ENCODE data around the gene ADAT2. TPM values are rescaled to one million over a fixed set of nuclear protein-coding genes. Genes with fewer than 3 reads are reported as not detected.

ADAT2 gene
- total RNA-seq, 2 donors from 2014 or later: 19.1 to 19.8 TPM

DNA sequence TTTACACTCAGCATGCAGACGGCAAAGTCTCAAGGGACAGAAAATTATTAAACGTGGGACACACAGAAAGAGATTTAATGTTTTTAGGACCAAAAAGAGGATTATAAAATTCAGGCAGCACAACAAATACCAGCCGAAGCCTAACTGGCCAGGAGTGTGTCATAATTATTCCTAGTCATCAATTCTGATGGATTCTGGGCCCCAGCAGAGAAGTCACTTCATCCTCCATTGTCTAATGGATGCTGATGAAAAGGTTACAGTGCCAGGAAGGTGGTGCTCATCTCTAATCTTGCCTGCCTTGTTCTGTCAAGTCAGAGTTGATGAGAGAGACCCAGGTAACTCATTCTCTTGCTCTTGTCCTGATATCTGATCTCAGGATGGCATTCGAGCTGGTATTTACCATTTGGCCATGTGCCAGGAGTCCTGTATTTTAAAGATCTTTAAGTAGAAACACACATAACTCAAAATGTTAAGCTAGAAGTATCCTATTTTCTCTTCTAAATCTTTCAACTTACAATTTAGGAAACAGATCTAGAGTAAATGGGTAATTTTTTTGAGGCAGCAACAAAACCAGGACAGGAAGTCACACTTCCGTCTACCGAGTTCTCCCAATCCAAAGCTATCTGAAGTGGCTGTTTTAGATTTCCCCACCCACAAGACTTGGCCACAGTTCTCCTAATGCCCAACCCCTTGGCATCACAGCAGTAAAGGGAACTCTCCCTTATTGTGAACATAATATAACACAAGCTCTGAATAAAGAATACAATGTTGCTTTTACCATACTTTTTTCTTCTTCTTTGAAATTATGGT lies 50.0 kb downstream of the ADAT2 start:
- DNase-seq (no peak), ATAC-seq (peak; percentile 89)
- no peaks in the 10 kb centered on the region for H3K27me3 Mint-ChIP-seq
- H3K27ac Mint-ChIP-seq: peak overlapping the region; percentile 68
- no peaks in the 10 kb centered on the region for H3K9me3 ChIP-seq (ENCODE audit: control insufficient read depth, low read length, poor library complexity, severe bottlenecking)
- H3K4me3 Mint-ChIP-seq: no peak overlapping the region
- no peaks in the 10 kb centered on the region for H3K36me3 Mint-ChIP-seq (ENCODE audit: low read depth)
- peaks cover 22% of the 10 kb centered on the region for H3K4me1 Mint-ChIP-seq

DNA sequence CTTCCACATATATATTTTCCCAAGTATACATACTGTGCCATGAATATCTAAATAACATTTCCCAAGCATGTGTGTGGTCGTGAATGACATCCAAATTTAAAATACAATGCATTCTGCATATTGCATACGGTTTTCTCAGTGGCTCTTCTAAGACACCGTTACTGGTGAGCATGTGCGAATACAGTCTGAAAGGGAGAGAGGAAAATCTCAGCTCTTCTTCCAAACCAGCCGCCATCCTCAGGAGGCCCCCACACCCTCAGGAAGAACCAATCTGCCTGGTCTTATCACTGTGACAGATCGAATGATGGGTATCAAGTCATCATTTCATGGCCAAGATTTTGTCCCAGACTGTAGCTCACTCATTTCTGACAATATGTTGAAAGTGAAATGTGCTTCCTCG lies 50.7 kb downstream of the ADAT2 start:
- Mint-ChIP-seq H3K27me3 (peaks cover 3% of the 10 kb centered on the region), H3K36me3 (ENCODE audit: low read depth) (no peaks in the 10 kb centered on the region), H3K4me1 (peaks cover 23% of the 10 kb centered on the region), H3K4me3 (no peak overlapping the region), H3K27ac (peak overlapping the region; percentile 68)
- H3K9me3 ChIP-seq (ENCODE audit: control insufficient read depth, low read length, poor library complexity, severe bottlenecking): no peaks in the 10 kb centered on the region
- DNase-seq (no peak), ATAC-seq (no peak)

DNA sequence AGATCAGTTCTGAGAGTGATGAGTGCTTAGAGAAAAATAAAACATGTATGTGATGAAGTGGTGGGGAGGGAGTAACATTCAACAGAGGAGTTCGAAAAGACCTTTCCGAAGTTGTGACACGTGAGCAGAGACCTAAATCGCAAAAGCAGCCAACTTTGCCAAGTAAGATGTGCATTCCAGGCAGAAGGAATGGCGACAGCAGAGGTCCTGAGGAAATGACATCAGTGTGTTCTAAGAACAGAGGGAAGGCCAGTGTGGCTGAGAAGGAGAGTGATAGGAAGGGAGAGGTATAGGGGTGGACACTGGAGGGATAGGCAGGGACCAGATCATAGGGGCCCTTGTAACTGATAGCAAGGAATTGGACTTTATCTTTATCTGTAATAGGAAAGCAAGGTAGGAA lies 51.3 kb downstream of the ADAT2 start:
- DNase-seq (no peak), ATAC-seq (no peak)
- peak overlapping the region; percentile 83 for H3K27ac Mint-ChIP-seq
- H3K4me1 Mint-ChIP-seq: peaks cover 24% of the 10 kb centered on the region
- no peaks in the 10 kb centered on the region for H3K36me3 Mint-ChIP-seq (ENCODE audit: low read depth)
- H3K27me3 Mint-ChIP-seq: peaks cover 9% of the 10 kb centered on the region
- no peaks in the 10 kb centered on the region for H3K9me3 ChIP-seq (ENCODE audit: control insufficient read depth, low read length, poor library complexity, severe bottlenecking)
- H3K4me3 Mint-ChIP-seq: no peak overlapping the region

DNA sequence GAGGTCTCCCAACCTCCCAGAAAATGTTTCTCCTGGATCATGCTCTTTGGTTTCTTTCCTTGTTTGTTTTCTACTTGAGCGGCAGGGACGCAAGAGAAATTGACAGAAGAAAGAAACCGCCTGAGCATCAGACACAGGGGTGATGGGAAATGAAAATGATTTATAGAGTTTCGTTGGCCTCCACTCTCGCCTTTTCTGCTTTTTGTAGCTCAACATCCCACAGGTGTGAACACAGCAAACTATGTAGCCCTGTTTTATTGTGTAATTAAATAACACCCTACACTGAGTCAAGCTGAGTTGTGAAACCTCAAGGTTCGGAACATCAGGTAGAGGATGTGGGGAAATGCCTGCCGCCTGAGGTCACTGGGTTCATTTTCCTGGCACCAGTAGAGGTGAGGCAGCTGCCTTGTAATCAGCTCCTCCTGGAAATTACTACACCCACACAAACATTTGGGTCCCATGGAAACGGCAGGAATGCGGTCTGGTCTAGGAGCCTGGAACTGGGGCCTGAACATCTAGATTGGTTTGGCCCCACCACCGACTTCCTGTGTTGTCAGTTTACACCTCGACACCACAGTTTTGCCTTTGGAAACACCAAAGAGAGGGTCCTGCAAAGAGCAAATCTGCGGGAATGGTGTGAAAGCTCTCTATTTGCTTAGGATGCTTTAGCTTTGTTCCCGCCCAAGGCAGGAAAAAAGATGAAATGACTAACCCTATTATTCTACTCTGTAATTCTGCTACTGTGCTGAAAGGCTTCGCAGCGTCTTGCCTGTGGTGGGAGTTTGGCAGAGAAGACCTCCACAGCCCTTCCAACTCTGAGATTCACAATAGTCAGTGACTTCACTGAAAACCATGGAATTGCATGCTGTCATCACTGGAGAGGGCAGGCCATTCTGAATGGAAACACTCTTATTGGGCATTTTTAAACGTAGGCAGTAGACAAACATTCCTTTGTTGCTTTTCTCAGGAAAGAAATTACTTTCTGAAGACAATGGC lies 53.0 kb downstream of the ADAT2 start:
- peak overlapping the region; percentile 45 for H3K27ac Mint-ChIP-seq
- H3K27me3 Mint-ChIP-seq: peaks cover 19% of the 10 kb centered on the region
- H3K4me3 Mint-ChIP-seq: no peak overlapping the region

DNA sequence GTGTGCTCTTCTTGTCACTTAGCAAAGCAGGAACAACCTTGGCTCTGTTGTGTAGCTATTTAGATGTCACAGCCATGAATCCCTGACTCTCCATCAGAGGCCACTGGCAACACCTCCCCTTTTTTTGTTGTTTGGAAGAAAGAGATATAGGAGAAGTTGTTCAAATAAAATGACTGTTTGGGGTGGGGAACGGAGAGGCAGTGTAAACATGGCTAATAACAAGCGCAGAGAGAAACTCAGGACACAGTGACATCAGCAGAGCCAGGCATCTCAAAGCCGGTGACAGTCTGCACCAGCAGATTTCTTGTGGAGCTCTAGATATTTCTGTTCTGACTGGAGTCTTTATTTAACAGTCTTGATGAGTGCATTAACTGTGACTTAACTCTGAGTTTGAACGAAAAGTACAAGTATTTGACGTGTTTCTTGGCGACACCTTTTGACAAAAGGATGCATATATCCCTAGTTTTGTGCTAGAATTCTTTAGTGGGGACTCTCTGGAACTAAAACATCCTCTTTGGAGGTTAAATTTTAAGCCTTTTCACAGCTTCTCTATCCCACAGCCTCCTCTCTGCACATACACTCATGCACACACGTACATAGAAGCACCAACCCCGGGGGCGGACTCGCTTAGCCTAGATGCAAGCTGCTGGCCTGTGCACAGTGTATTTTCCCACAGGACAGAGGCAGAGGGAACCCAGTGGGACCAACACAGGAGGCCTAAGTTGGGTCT lies 53.8 kb downstream of the ADAT2 start:
- Mint-ChIP-seq H3K27me3 (peaks cover 21% of the 10 kb centered on the region), H3K4me1 (peaks cover 21% of the 10 kb centered on the region), H3K27ac (peak overlapping the region; percentile 51), H3K4me3 (no peak overlapping the region), H3K36me3 (ENCODE audit: low read depth) (peaks cover 3% of the 10 kb centered on the region)
- DNase-seq (no peak), ATAC-seq (no peak)
- no peaks in the 10 kb centered on the region for H3K9me3 ChIP-seq (ENCODE audit: control insufficient read depth, low read length, poor library complexity, severe bottlenecking)

More for the DNA sequence above, 53.0 kb downstream of the ADAT2 start:
- ATAC-seq (peak; percentile 47), DNase-seq (no peak)
- H3K4me1 Mint-ChIP-seq: peaks cover 24% of the 10 kb centered on the region
- no peaks in the 10 kb centered on the region for H3K9me3 ChIP-seq (ENCODE audit: control insufficient read depth, low read length, poor library complexity, severe bottlenecking)
- H3K36me3 Mint-ChIP-seq (ENCODE audit: low read depth): peaks cover 3% of the 10 kb centered on the region

DNA sequence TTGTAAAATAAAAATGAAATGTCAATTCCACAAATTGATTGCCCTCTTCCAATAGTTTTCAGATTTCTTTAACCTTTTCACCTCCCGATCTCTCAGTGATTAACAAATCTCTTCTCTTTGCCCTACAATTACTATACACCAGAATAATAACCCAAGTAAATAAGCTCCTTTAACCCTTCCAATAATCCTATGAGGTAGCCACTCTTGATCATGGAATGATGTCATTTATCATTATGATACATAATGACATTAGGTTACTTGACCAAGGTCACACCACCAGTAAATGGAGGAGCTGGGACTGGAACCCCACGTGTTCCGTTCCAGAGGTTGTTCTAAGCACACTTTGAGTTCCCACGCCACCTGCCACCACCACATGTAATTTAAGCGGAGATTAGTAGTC lies 54.8 kb downstream of the ADAT2 start:
- no peak for ATAC-seq
- no peak overlapping the region for H3K4me3 Mint-ChIP-seq
- H3K9me3 ChIP-seq (ENCODE audit: control insufficient read depth, low read length, poor library complexity, severe bottlenecking): no peaks in the 10 kb centered on the region
- peaks cover 14% of the 10 kb centered on the region for H3K4me1 Mint-ChIP-seq
- peaks cover 25% of the 10 kb centered on the region for H3K27me3 Mint-ChIP-seq
- peak overlapping the region; percentile 51 for H3K27ac Mint-ChIP-seq
- DNase-seq: no peak
- peaks cover 3% of the 10 kb centered on the region for H3K36me3 Mint-ChIP-seq (ENCODE audit: low read depth)

DNA sequence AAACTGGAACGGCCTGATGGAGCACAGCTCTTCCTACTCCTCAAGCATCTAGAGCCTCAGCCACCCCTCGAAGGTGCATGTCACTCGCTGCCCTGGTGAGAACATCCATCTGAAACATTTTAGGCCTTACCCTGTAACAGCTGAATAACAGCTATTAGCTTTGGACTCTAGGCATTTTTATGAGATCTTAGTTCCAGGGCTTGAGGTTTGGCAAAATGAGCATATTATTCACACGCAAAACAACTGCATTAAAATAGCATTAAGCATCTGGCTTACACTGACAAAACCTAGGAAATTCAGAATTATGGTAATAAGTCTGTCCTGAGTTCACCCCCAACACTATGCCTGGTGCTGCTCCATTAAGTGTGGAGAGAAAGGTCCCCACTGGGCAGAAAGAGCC lies 56.1 kb downstream of the ADAT2 start:
- Mint-ChIP-seq H3K36me3 (ENCODE audit: low read depth) (peaks cover 3% of the 10 kb centered on the region), H3K27me3 (peaks cover 25% of the 10 kb centered on the region), H3K4me3 (no peak overlapping the region), H3K4me1 (peaks cover 6% of the 10 kb centered on the region), H3K27ac (no peak overlapping the region)
- ATAC-seq (no peak), DNase-seq (no peak)
- no peaks in the 10 kb centered on the region for H3K9me3 ChIP-seq (ENCODE audit: control insufficient read depth, low read length, poor library complexity, severe bottlenecking)

DNA sequence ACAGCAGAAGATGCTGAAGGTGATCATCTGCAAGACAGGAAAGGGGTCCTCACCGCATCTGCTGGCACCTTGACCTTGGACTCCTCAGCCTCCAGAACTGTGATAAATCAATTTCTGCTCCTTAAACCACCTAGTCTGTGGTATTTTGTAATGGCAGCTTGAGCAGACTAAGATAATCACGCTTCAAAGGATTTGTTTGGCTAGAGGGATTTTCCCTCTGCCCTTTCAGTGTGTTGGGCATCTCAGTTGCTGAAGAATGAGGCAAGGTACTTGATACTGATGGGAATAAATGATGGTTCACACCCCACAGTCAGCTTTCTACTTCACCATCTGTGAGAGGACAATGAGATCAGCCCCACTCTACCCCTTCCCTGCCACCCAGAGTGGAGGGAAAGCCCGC lies 60.2 kb downstream of the ADAT2 start:
- Mint-ChIP-seq H3K4me3 (no peak overlapping the region), H3K27ac (no peak overlapping the region), H3K4me1 (peaks cover 2% of the 10 kb centered on the region), H3K27me3 (peaks cover 25% of the 10 kb centered on the region), H3K36me3 (ENCODE audit: low read depth) (peaks cover 3% of the 10 kb centered on the region)
- DNase-seq (no peak), ATAC-seq (no peak)
- H3K9me3 ChIP-seq (ENCODE audit: control insufficient read depth, low read length, poor library complexity, severe bottlenecking): no peaks in the 10 kb centered on the region

DNA sequence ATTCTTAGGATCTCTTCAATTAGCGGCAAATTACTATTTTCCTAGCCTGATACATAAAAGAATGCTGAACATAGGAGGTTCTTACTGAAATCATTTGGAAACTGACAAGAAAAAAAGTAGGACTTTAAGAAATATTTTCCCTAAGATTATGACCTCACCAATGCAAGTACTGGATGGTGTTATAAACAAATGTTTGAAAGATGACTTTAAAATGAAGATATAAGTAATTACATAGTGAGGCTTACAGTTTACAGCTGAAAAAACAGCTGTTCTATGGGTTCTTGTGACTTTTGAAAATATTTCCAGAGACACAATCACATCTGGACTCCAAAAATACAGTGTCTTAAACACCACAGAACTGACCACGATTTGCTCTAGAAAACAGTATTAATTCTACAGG lies 64.9 kb downstream of the ADAT2 start:
- no peak overlapping the region for H3K27ac Mint-ChIP-seq
- H3K9me3 ChIP-seq (ENCODE audit: control insufficient read depth, low read length, poor library complexity, severe bottlenecking): no peaks in the 10 kb centered on the region
- H3K4me3 Mint-ChIP-seq: no peak overlapping the region
- no peaks in the 10 kb centered on the region for H3K36me3 Mint-ChIP-seq (ENCODE audit: low read depth)
- DNase-seq (no peak), ATAC-seq (no peak)
- H3K27me3 Mint-ChIP-seq: peaks cover 7% of the 10 kb centered on the region
- no peaks in the 10 kb centered on the region for H3K4me1 Mint-ChIP-seq

DNA sequence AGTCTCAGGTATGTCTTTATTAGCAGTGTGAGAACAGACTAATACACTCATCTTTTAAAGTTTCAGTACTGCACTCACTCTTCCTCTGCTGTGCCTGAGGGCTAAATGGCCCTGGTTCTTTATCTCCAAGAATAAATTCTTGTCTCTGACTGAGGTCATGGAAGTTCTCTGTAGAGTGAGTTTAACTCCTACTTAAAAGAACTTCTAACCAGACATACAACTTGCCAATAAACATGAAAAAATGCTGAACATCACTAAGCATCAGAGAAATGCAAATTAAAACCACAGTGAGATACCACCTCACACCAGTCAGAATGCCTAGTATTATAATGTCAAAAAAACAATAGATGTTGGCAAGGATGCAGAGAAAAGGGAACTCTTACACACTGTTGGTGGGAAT lies 73.6 kb downstream of the ADAT2 start:
- peaks cover 2% of the 10 kb centered on the region for H3K9me3 ChIP-seq (ENCODE audit: control insufficient read depth, low read length, poor library complexity, severe bottlenecking)
- no peak overlapping the region for H3K4me3 Mint-ChIP-seq
- DNase-seq (no peak), ATAC-seq (no peak)
- no peak overlapping the region for H3K27ac Mint-ChIP-seq
- H3K4me1 Mint-ChIP-seq: no peaks in the 10 kb centered on the region
- H3K36me3 Mint-ChIP-seq (ENCODE audit: low read depth): peaks cover 2% of the 10 kb centered on the region
- peaks cover 13% of the 10 kb centered on the region for H3K27me3 Mint-ChIP-seq

DNA sequence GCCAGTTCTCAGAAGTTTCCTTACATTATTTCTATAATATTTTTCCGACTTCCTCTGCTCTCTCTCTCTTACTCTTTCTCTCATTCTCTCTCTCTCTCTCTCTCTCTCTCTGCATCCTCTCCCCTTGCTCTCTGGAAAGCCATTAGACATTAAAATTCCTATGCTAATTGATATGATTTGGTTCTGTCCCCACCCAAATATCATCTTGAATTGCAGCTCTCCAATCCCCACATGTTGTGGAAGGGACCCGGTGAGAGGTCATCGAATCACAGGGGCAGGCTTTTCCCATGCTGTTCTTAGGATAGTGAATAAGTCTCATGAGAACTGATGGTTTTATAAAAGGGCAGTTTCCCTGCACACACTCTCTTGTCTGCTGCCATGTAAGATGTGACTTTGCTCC lies 74.1 kb downstream of the ADAT2 start:
- H3K27ac Mint-ChIP-seq: no peak overlapping the region
- H3K36me3 Mint-ChIP-seq (ENCODE audit: low read depth): peaks cover 2% of the 10 kb centered on the region
- H3K4me3 Mint-ChIP-seq: no peak overlapping the region
- H3K4me1 Mint-ChIP-seq: no peaks in the 10 kb centered on the region
- H3K9me3 ChIP-seq (ENCODE audit: control insufficient read depth, low read length, poor library complexity, severe bottlenecking): peaks cover 2% of the 10 kb centered on the region
- peaks cover 17% of the 10 kb centered on the region for H3K27me3 Mint-ChIP-seq
- no peak for ATAC-seq
- no peak for DNase-seq

DNA sequence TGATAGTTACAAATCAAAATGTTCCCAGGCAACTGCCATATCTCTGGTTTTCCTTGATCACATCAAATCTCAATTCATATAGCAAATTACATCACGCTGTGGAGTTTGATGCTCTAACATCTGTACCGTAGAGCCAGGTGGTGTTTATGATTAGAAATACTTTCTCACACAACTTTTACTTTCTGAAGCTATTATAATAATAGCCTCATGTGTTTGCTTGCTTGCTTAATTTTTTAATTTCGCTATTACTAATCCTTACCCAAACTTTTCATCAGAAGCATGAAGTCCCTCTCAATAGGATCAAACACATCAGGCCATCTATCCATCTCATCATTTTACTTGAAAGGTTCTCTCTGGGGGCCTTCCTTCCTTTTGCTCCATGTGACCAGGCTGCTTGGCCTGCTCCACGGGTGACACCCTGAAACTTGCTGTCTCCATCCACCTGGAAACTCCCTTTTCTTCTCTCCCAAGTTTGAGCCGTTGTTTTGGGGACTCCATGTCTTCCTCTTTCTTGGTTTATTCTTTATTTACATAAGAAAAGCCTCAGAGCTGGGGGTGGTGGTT lies 75.4 kb downstream of the ADAT2 start:
- no peaks in the 10 kb centered on the region for H3K9me3 ChIP-seq (ENCODE audit: control insufficient read depth, low read length, poor library complexity, severe bottlenecking)
- DNase-seq (no peak), ATAC-seq (no peak)
- Mint-ChIP-seq H3K27ac (no peak overlapping the region), H3K4me1 (no peaks in the 10 kb centered on the region), H3K36me3 (ENCODE audit: low read depth) (peaks cover 2% of the 10 kb centered on the region), H3K4me3 (no peak overlapping the region), H3K27me3 (peaks cover 17% of the 10 kb centered on the region)
